Measurements from ENCODE around the gene TREML1.

- TF ChIP-seq TAF1 (IDR thresholded peaks at IDR 0.05; ENCODE audit: control insufficient read depth, extremely low read depth, insufficient read depth, low read length, severe bottlenecking) (no peak), ZFP1 (CRISPR knock-in tag; IDR thresholded peaks at IDR 0.05) (no peak), ZZZ3 (IDR thresholded peaks at IDR 0.05) (no peak)
These were observed at the start of gene TREML1 for GRCh38 chr6:41153992-41154625.

All from K562 (cell line).